Activated CD4-positive, alpha-beta T cell treated with anti-CD3 and anti-CD28 coated beads, Interleukin-2, amount 10 ng/mL, durations not matched to agents 7 days and 5 days (primary cell): Measurements from ENCODE around the gene TEX12. TPM values are rescaled to one million over a fixed set of nuclear protein-coding genes. Genes with fewer than 3 reads are reported as not detected.

Source experiments
- total RNA-seq, 2 experiments: library from RNA; stranded (reverse); gene quantifications; one replicate each; pipeline ENCODE4 v1.2.3, GENCODE V29; 2021

The TEX12 gene
- total RNA-seq, 2 experiments from 2014 or later = 0.20 to 0.35 TPM

Other genes with a start within 250 kb of the TEX12 start
- gene C11orf52, start 248.5 kb upstream of the TEX12 start, total RNA-seq = under 1 TPM in 1 of 2 experiments, not detected in 1; 0.27 TPM
- 1 to 10 TPM; 3.1 to 4.1 TPM for gene DIXDC1, start 230.0 kb upstream of the TEX12 start, total RNA-seq
- 10 to 100 TPM; 27.7 to 31.6 TPM for gene DLAT, start 142.0 kb upstream of the TEX12 start, total RNA-seq
- under 1 TPM in 1 of 2 experiments, not detected in 1; 0.27 TPM for gene PIH1D2, start 93.4 kb upstream of the TEX12 start, total RNA-seq
- 10 to 100 TPM; 25.3 to 25.6 TPM for gene NKAPD1, start 93.1 kb upstream of the TEX12 start, total RNA-seq
- 10 to 100 TPM; 46.4 to 51.4 TPM for gene TIMM8B, start 80.6 kb upstream of the TEX12 start, total RNA-seq
- gene SDHD, start 80.5 kb upstream of the TEX12 start, total RNA-seq = 10 to 100 TPM; 87.6 to 97.1 TPM
- under 1 TPM in 1 of 2 experiments, not detected in 1; 0.17 TPM for gene IL18, start 3.3 kb upstream of the TEX12 start, total RNA-seq
- 1 to 10 TPM; 1.2 to 2.4 TPM for gene BCO2, start 8.1 kb downstream of the TEX12 start, total RNA-seq
- 10 to 100 TPM; 18.6 to 19.8 TPM for gene PTS, start 59.1 kb downstream of the TEX12 start, total RNA-seq
- gene PLET1, start 93.5 kb downstream of the TEX12 start, total RNA-seq = not detected